ENCODE measurements around the gene ZNF862. TPM values are rescaled to one million over a fixed set of nuclear protein-coding genes. Genes with fewer than 3 reads are reported as not detected.

ZNF862 gene
- total RNA-seq, 1 experiment from 2014 or later: 5.7 TPM

GRCh38 chr7:149817836-149818535 is 20.2 kb upstream of the ZNF862 start:
- no peaks in the 10 kb centered on the region for H3K9me3 ChIP-seq (ENCODE audit: low read depth, low read length, poor library complexity, severe bottlenecking)
- no peak overlapping the region for H3K27ac ChIP-seq (ENCODE audit: low read depth, low read length, poor library complexity, severe bottlenecking)
- POLR2A ChIA-PET (ENCODE audit: low non-redundant PET): no interaction called here
- BruUV-seq (replicated peaks): no TSS peak
- intact Hi-C loops (cut with micrococcal nuclease; ENCODE audit: unreplicated experiment): no loop called here
- no peaks in the 10 kb centered on the region for H3K36me3 ChIP-seq (ENCODE audit: insufficient read depth, low read length, poor library complexity, severe bottlenecking)
- TF ChIP-seq EZH2 (IDR thresholded peaks at IDR 0.05; ENCODE audit: borderline replicate concordance, low read depth, low read length, poor library complexity, severe bottlenecking) (no peak), CTCF (conservative IDR thresholded peaks at IDR 0.05; ENCODE audit: low read depth, low read length) (no peak)
- DNase-seq (ENCODE audit: low spot score): no peak
- H3K4me3 ChIP-seq (ENCODE audit: low read depth, low read length, poor library complexity, severe bottlenecking): no peak overlapping the region
- H3K27me3 ChIP-seq (replicated peaks; ENCODE audit: insufficient read depth, low read depth, low read length, poor library complexity): no peaks in the 10 kb centered on the region
- CTCF ChIA-PET: no interaction called here
- H3K4me1 ChIP-seq (ENCODE audit: insufficient read depth, low read length, poor library complexity, severe bottlenecking): no peaks in the 10 kb centered on the region

DNA sequence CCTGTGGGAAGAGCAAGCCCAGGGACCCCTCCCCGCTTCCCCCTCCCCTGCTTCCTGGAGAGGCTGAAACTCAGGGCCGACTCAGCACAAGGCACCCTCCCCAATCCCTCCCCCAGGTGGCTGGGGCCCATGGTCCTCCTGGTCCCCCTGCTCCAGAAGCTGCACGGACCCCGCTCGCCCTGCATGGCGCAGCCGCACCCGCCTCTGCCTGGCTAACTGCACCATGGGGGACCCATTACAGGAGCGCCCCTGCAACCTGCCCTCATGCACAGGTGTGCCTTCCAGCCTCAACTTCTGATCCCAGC is 19.7 kb upstream of the ZNF862 start:
- H3K9me3 ChIP-seq (ENCODE audit: low read depth, low read length, poor library complexity, severe bottlenecking): no peaks in the 10 kb centered on the region
- intact Hi-C loops (cut with micrococcal nuclease; ENCODE audit: unreplicated experiment): no loop called here
- H3K36me3 ChIP-seq (ENCODE audit: insufficient read depth, low read length, poor library complexity, severe bottlenecking): no peaks in the 10 kb centered on the region
- ChIA-PET CTCF (no interaction called here), POLR2A (ENCODE audit: low non-redundant PET) (no interaction called here)
- no peak overlapping the region for H3K27ac ChIP-seq (ENCODE audit: low read depth, low read length, poor library complexity, severe bottlenecking)
- no peak for TF ChIP-seq EZH2 (IDR thresholded peaks at IDR 0.05; ENCODE audit: borderline replicate concordance, low read depth, low read length, poor library complexity, severe bottlenecking)
- TF ChIP-seq CTCF (conservative IDR thresholded peaks at IDR 0.05; ENCODE audit: low read depth, low read length): no peak
- no peaks in the 10 kb centered on the region for H3K27me3 ChIP-seq (replicated peaks; ENCODE audit: insufficient read depth, low read depth, low read length, poor library complexity)
- H3K4me1 ChIP-seq (ENCODE audit: insufficient read depth, low read length, poor library complexity, severe bottlenecking): no peaks in the 10 kb centered on the region
- no TSS peak for BruUV-seq (replicated peaks)
- H3K4me3 ChIP-seq (ENCODE audit: low read depth, low read length, poor library complexity, severe bottlenecking): no peak overlapping the region
- no peak for DNase-seq (ENCODE audit: low spot score)

DNA sequence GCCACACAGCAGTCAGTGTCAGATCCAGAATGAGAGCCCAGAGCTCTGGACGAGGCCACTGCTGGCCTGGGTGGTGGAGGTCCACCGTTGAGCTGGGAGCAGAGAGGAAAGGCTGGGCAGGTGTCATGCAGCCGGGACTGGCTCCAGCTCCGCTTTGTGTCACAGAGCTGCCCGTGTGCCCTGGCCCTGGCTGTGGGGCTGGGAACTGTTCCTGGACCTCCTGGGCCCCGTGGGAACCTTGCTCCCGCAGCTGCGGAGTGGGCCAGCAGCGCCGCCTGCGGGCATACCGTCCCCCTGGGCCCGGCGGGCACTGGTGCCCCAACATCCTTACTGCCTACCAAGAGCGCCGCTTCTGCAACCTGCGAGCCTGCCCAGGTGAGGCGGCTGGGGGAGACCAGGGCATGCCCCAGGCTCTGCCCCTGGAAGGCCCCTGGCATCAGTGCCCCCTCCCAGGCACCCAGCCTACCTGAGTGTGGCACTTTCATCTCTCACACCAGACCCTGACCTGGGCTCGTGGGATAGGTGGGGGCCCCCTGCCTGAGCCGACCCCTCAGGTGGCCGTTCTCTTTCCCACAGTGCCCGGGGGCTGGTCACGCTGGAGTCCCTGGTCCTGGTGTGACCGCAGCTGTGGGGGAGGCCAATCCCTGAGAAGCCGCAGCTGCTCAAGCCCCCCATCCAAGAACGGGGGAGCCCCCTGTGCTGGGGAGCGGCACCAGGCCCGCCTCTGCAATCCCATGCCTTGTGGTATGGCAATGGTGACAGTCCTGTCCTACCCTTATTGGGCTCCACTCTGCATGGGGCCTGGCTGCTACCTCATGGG is 18.8 kb upstream of the ZNF862 start:
- Histone ChIP-seq H3K27me3 (replicated peaks; ENCODE audit: insufficient read depth, low read depth, low read length, poor library complexity) (no peaks in the 10 kb centered on the region), H3K4me1 (ENCODE audit: insufficient read depth, low read length, poor library complexity, severe bottlenecking) (no peaks in the 10 kb centered on the region), H3K4me3 (ENCODE audit: low read depth, low read length, poor library complexity, severe bottlenecking) (no peak overlapping the region), H3K36me3 (ENCODE audit: insufficient read depth, low read length, poor library complexity, severe bottlenecking) (no peaks in the 10 kb centered on the region), H3K27ac (ENCODE audit: low read depth, low read length, poor library complexity, severe bottlenecking) (no peak overlapping the region), H3K9me3 (ENCODE audit: low read depth, low read length, poor library complexity, severe bottlenecking) (no peaks in the 10 kb centered on the region)
- CTCF ChIA-PET: no interaction called here
- no peak for DNase-seq (ENCODE audit: low spot score)
- TF ChIP-seq EZH2 (IDR thresholded peaks at IDR 0.05; ENCODE audit: borderline replicate concordance, low read depth, low read length, poor library complexity, severe bottlenecking): no peak
- TF ChIP-seq CTCF (conservative IDR thresholded peaks at IDR 0.05; ENCODE audit: low read depth, low read length): no peak
- POLR2A ChIA-PET (ENCODE audit: low non-redundant PET): no interaction called here
- BruUV-seq (replicated peaks): no TSS peak
- intact Hi-C loops (cut with micrococcal nuclease; ENCODE audit: unreplicated experiment): no loop called here
